ENCODE results near the gene PPP2R2C.

Gene PPP2R2C

DNA sequence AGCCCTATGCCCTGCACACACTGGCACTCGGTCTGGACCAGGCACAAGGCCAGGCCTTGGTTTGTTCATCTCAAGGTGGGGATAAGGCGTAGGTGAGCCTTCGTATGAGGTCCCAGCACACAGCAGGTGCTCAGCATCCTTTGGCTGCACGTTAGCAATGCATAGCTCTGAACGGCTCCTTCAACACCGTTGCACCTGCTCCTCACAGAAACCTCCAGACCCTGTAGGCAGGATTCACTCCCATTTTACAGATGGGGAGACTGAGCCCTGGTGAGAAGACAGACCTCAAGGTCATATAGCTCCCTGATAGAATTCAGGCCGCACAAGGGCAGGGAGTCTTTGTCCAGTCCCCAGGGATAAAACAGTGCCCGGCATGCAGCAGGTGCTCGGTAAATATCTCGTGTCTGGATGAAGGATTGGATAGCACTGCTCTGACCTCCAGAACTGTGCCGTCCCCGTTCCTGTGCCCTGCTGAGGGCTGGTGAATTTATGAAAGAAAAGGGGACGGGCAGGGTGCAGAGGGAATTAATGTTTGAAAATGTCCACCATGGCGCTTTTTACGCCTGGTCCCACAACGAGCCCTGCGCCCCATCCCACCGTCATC, 2.4 kb downstream of the PPP2R2C start:
- FAIRE-seq (no peak), DNase-seq (ENCODE audit: insufficient read length, low spot score) (no peak)

GRCh38 chr4:6469144-6469543, 3.3 kb downstream of the PPP2R2C start:
- FAIRE-seq: no peak
- no peak for DNase-seq (ENCODE audit: insufficient read length, low spot score)

DNA sequence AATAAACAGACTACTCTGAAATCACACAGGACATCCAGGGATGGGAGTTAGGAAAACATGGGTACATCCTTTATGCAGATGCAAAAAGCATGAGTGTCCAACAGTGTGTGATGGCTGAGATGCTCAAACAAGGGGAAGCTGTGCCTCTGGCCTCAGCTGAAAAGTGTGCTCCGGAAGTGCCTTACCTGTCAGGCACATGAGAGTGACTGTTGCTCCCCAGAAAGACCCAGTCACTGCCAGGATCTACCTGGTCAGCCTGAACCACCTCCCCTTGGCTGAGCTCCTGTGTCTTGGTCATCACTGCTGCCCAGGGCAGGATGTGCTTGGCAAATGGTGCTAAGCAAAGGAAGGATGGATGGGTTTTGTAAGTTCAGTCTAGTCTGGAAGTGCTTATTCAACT, 4.0 kb downstream of the PPP2R2C start:
- DNase-seq (ENCODE audit: insufficient read length, low spot score) (no peak), FAIRE-seq (no peak)

DNA sequence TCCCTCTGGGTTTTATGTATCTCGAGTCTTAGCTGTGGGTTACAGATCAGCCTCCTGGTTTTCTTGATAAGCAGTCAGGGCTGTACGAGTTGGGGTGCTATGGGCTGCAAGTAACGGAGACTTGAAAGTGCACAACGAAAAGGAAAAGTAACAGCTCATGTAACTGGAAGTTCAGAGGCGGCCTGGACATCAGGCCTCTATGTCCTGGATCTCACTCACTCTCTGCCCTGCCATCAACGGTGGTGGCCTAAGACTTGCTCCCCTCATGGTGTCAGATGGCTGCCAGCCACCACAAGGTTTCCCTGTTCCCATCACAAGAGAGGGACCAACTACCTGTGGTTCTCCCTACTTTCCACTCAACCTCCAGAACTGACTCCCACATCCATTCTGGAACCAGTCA, 4.8 kb downstream of the PPP2R2C start:
- DNase-seq (ENCODE audit: insufficient read length, low spot score): no peak
- FAIRE-seq: no peak

DNA sequence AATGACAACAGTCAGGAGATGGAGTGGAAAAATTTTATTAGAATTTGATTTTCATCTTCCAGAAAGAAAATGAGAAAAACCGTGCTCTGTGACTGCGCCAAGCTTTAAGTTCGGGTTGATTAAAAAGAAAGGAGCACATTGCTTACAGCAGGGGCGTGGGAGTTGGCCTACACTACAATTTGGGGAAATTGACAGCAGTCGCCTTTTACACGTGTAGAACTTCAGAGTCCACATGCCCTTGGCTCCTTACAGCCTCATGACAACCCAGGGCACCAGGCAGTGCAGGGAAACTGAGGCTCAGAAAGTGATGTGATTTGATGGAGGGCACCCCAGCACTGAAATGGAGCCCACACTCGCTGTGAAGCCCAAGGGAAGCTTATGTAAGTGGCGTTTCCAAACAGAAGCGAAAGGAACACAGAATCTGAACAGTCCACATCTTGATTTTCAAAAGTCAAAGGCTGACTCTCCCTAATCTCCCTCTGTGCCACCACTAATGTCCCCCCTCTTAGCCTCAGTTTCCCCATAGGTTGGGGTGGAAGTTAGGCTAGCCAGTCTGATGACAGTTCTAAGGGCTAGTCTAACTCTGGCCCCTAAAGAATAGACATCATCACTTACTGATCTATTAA, 5.5 kb downstream of the PPP2R2C start:
- FAIRE-seq (no peak), DNase-seq (ENCODE audit: insufficient read length, low spot score) (no peak)

- no peak for FAIRE-seq
- no peak for DNase-seq (ENCODE audit: insufficient read length, low spot score)
These were observed 6.5 kb downstream of the PPP2R2C start for GRCh38 chr4:6465955-6466354.

DNA sequence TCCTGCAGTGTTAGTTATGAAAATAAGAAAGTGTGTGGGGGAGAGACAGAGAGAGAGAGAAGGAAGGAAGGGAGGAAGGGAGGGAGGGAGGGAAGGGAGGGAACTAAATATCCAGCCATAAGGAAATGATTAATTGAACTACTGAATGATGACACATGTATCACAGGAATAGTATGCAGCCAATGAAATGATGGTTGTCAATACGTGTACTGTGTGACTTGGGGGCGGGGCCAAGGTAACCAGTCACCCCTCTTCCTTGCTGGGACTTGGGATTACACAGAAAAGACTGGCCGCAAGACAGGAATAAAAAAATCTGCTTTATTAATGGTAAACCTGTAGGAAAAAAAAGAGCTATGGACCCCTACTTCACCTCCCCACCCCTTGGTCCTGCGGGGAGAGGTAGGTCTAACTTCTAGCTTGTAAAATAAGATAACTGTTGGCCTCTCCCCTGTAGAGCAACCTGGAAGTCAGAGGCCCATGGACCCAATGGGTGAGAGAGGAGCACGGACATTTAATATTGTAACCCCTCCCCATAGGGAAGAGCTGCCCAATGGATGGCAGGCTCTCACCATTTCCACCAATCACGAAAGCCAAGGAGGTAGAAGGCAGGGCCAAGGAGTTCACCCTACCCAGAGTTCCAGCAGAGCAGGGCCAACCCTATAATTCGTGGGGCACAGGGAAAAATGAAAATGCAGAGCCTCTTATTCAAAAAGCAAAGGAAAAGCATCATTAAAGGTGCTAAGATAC, 7.4 kb downstream of the PPP2R2C start:
- FAIRE-seq (no peak), DNase-seq (ENCODE audit: insufficient read length, low spot score) (no peak)

DNA sequence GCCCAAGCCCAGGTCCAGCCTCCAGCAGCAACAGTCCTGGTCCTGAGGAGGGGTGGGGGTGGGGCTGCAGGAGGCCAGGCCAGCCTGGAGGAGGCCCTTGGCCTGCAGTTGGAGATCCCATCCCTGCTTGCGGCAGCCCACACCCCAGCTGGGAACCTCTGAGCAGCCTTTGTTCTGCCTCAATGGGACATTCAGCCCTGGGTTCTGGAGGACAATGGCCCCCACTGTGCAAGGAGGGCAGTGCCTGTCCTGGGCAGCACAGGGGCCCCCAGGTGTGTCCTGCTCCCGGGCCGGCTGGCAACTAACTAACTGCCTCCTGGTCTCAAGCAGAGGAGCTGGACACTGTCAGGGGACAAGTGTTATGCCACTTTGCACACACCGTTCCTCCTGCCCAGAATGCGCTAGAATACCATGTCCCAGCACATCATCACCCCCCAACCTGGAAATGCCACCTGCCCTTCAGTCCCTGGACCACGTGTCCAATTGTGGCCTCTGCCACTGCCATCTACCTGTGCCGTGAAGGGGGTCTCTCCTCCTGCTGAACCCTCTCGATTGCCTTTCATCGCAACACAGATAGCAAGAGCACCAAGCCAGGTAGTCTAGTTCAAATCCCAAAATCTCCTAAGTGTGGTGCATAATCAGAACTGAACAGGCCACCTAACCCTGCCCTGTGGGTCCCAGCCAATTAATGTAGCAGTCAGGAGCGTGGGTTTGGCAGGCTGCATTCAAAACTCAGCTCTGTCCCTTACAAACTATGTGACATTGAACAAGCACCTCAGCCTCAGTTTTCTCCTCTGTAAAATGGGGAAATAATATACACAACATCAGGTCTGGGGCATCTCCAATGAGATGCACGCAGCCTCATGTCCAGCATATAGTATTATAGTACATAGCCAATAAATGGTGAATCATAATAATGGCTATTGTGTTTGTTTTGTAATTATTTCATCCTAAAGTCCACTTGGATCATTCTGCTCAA, 8.8 kb downstream of the PPP2R2C start:
- DNase-seq (ENCODE audit: insufficient read length, low spot score) (no peak), FAIRE-seq (no peak)

DNA sequence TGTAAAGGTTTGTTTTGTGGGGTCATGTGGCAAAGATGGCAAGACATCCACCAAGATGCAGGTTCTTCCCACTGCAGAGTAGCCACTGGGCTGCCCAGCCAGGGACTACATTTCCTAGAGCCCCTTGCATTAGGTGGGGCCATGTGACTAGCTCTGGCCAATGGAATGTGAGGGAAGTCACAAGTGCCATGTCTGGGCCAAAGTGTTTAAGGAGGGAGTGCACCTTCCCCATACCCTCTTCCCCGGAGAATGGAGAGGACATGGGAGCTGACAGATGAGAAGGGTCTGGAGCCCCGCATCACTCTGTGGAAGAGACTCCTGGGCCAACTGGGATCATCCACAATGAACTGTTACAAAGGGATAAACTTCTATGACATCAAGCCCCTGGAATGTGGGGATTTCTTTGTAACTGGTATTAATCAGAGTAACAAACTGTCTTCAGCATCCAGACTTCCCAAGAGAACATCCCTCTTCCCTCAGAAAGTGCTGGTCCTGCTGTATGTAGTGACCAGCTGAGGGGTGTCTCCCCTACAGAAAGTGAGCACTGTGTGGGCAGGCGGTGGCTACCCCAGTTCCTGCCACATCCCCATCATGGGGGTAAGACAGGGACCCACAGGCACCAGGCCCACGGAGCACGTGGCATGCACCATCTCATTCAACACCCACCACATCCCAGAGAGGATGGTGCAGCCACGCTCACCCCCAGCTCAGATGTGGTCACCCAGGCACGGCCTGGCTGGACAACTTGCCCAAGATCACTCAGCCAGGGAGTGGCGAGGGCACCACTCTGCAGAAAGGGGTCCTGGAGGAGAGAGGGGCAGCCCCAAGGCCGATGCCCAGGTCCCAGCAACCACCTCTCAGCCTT, 10.9 kb downstream of the PPP2R2C start:
- FAIRE-seq (no peak), DNase-seq (ENCODE audit: insufficient read length, low spot score) (no peak)

GRCh38 chr4:6460876-6461275, 11.5 kb downstream of the PPP2R2C start:
- no peak for DNase-seq (ENCODE audit: insufficient read length, low spot score)
- FAIRE-seq: no peak

DNA sequence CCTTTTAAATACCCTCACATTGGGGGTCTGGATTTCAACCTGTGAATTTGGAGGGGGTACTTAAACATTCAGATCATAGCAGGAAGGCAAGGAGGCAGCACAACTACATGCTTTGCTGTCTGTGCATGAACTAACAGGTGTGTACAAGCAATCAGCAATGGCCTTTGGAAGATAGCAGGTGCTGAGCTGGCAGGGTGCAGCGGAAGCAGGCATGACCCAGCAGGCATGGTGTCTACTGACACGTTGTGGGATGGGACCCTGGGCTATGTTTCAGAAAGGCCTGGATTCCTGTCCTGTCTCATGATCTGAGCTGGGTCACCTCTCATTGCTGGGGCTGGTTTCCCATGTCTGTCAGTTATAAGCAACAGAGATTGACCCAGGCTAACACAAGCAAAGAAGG, 13.9 kb downstream of the PPP2R2C start:
- DNase-seq (ENCODE audit: insufficient read length, low spot score) (no peak), FAIRE-seq (no peak)

GRCh38 chr4:6456450-6456849, 16.0 kb downstream of the PPP2R2C start:
- DNase-seq (ENCODE audit: insufficient read length, low spot score): no peak
- no peak for FAIRE-seq

DNA sequence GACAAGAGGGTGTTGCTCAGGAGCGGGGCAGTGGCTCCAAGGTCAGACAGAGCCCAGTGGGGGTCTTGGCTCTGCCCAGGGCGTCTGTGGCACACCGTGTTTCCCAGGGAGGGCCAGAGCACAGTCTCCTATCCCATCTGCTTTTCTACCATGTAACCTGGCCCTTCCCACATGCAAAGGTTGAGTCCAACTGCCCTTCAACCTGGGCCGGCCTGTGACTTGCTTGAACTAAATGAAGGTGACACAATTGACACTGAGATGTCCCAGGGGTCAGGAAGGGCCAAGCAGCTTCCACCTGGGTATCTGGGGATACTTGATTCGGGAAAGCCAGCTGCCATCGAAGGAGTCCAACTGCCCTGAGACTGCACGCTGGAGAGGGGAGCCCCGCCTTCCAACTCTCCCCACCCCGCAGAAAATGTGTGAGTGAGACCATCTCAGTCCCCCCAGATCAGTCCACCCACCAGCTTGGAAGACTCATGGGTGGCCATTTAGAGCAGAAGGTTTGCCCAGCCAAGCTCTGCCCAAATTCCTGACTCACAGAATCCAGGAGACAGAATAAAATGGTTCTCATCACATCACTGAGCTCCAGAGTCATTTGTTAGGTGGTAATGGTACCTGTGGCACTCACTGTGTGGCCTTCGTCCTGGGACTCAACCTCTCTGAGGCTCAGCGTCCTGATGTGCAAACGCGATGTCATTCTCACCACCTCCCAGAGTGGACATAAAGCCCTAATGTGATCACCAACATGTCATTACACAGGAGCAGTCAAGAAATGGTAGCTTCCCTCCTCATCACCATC, 18.1 kb downstream of the PPP2R2C start:
- FAIRE-seq: no peak
- DNase-seq (ENCODE audit: insufficient read length, low spot score): no peak

- FAIRE-seq: no peak
These were observed 18.8 kb downstream of the PPP2R2C start for GRCh38 chr4:6453688-6453990.

DNA sequence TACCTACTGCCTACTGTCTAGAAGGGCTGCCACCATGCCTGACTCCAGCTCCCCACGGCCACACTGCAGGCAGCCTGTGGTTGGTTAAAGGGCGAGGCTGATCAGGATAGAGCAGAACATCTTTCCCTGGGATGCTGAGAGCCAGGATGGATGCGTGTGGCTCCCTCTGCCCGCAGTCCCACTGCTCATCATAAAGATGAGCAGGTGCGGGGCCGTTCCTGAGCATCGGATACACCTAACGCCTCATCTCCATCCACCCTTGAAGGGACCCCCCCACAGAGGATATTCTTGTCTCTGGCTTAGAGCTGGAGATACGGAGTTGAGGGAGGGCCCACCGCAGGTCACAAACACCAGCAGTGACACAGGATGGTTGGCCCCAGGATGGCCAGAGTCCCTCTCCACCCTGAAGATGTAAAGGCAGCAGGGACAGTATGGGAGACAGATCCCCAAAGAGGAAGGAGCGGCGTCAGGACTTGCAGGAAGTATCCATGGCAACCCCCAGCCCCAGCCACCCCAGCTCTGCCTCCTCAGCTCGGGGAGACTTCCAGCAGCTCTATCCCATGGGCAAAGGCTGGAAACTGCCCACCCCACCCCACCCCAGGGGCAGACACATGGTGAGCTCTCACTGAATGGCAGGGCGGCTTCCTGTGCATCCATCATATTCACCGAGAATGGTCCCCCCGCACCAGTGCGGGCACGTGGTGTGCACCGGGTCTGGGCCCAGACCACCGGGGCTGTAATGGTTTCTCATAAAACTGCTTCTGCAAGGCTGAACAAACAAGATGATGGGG, 19.3 kb downstream of the PPP2R2C start:
- no peak for FAIRE-seq
- no peak for DNase-seq (ENCODE audit: insufficient read length, low spot score)

More at GRCh38 chr4:6453688-6453990, 18.8 kb downstream of the PPP2R2C start:
- no peak for DNase-seq (ENCODE audit: insufficient read length, low spot score)

DNA sequence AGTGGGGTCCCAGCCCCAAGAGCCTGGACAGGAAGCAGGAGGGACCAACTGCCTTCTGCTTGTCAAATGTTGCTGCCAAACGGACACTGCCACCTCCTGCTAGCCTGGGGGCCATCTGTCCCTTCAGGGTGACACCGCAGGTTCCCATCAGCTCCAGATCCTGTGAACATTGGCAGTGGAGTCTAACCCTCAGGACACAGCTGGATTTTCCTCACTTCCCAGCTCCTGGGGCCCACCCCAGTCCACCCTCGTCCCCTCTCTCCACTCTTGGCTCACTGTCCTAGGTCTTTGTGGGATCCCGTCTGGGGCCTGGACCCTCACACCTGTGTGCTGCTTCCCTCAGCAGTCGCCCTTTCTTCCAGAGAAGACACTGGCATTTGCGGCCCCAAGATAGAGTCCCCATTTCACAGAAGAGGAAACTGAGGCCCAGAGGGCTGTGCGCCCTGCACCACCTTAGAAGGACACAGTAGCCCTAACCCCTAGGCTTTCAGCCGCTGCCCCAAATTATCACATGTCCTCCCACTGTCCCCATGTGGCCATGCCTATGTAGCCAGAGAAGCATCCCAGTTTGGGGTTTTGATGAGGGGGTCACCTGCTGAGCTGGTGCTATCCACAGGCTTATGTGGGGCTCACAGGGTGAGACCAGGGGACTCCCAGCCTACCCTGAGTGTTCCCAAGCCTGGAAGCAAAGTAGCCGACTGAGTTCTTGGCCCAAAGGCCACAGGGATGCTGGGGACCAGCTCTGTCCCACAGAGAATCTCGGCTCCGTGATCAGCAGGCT, 20.1 kb downstream of the PPP2R2C start:
- FAIRE-seq: no peak
- DNase-seq (ENCODE audit: insufficient read length, low spot score): no peak

DNA sequence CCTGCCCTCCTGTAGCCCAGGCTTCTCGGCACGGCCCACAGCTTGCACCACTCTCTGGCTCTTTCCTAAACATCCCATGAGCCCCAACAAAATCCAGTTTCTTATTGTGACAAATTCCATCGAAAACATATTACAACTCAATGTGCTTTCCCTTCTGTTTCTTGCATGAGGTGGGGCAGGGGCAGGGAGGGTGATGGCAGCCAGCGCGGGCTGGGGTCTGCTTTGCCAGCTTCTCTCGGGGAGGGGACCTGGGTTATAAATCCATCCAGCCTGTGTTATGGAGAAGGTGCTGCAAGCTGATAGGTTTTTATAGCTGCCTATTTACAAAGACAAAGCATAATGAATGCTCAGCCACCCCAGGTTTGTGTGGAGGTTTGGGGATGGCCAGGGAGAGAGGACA, 21.1 kb downstream of the PPP2R2C start:
- FAIRE-seq (no peak), DNase-seq (ENCODE audit: insufficient read length, low spot score) (no peak)

- DNase-seq (ENCODE audit: insufficient read length, low spot score) (no peak), FAIRE-seq (no peak)
These were observed 21.7 kb downstream of the PPP2R2C start for GRCh38 chr4:6450709-6451108.

All from GM19239 (cell line).